HEK293 (cell line): Measurements from ENCODE around the gene VARS1.
A peak's percentile ranks its signal among the peaks of the same experiment; 100 is the strongest.

Experiments used
- CTCF ChIA-PET: fragments of 350-600 bp; formaldehyde crosslinking; extraction: SDS; loops from one replicate; lab custom pipeline; 2021; ENCODE audit warnings: antibody characterized with exemption; lab: Yijun Ruan, JAX
- POLR2A ChIA-PET: fragments of 300-600 bp; formaldehyde crosslinking; extraction: SDS; loops from one replicate; lab custom pipeline; 2020; ENCODE audit warnings: antibody characterized with exemption, inconsistent platforms; lab: Yijun Ruan, JAX
- H3K27ac ChIP-seq: fragments of 200-500 bp; sonication (Bioruptor generic); 2 replicates; pipeline ENCODE4 v1.5.1; 2014; ENCODE audit warnings: low read depth, low read length, control low read depth, inconsistent platforms; ENCODE audit errors: extremely low read depth
- H3K36me3 ChIP-seq, 2 experiments: fragments of 200-500 bp in 1 of 2; sonication (Bioruptor generic) in 1 of 2; 1 replicate in 1 of 2; 2 replicates in 1 of 2; pipeline ENCODE4 v1.5.1; 2014 to 2017; ENCODE audit warnings: inconsistent platforms in 2 of 2, low read length in 2 of 2; ENCODE audit not compliant: control insufficient read depth in 2 of 2, insufficient read depth in 1 of 2
- H3K4me1 ChIP-seq: fragments of 200-500 bp; sonication (Bioruptor generic); 2 replicates; pipeline ENCODE4 v1.5.1; 2014; ENCODE audit warnings: mild to moderate bottlenecking, low read length, inconsistent platforms; ENCODE audit not compliant: control insufficient read depth, insufficient read depth
- H3K4me3 ChIP-seq: 2 replicates; pipeline ENCODE4 v1.5.1; 2011; ENCODE audit warnings: low read depth, mild to moderate bottlenecking, control low read depth, low read length, moderate library complexity
- H3K9me3 ChIP-seq: fragments of 200-500 bp; sonication (Bioruptor generic); 2 replicates; pipeline ENCODE4 v1.5.1; 2014; ENCODE audit warnings: low read depth, low read length, inconsistent platforms; ENCODE audit not compliant: control insufficient read depth, insufficient read depth
- GFI1B ChIP-seq: fragments of 450-650 bp; formaldehyde crosslinking; IDR thresholded peaks from 2 replicates; pipeline ENCODE4 v1.5.1; 2016; ENCODE audit warnings: missing biosample characterization, missing genetic modification characterization
- GLIS2 ChIP-seq: fragments of 450-650 bp; formaldehyde crosslinking; IDR thresholded peaks from 2 replicates; pipeline ENCODE4 v1.5.1; 2016; ENCODE audit warnings: missing biosample characterization, missing genetic modification characterization
- KLF16 ChIP-seq: fragments of 450-650 bp; formaldehyde crosslinking; IDR thresholded peaks from 2 replicates; pipeline ENCODE4 v1.5.1; 2017; ENCODE audit warnings: missing biosample characterization, missing genetic modification characterization
- OSR2 ChIP-seq: fragments of 450-650 bp; formaldehyde crosslinking; IDR thresholded peaks from 2 replicates; pipeline ENCODE4 v1.5.1; 2016; ENCODE audit warnings: missing biosample characterization, missing genetic modification characterization
- SP2 ChIP-seq: fragments of 450-650 bp; formaldehyde crosslinking; IDR thresholded peaks from 2 replicates; pipeline ENCODE4 v1.5.1; 2016; ENCODE audit warnings: missing biosample characterization, missing genetic modification characterization
- ZBTB7A ChIP-seq: fragments of 450-650 bp; formaldehyde crosslinking; IDR thresholded peaks from 2 replicates; pipeline ENCODE4 v1.5.1; 2016; ENCODE audit warnings: low read depth, missing biosample characterization, missing genetic modification characterization
- ZFP37 ChIP-seq: fragments of 450-650 bp; formaldehyde crosslinking; IDR thresholded peaks from 2 replicates; pipeline ENCODE4 v1.5.1; 2016; ENCODE audit warnings: missing biosample characterization, missing genetic modification characterization
- ZNF10 ChIP-seq: fragments of 450-650 bp; formaldehyde crosslinking; IDR thresholded peaks from 2 replicates; pipeline ENCODE4 v1.5.1; 2017; ENCODE audit warnings: missing biosample characterization, missing genetic modification characterization
- ZNF138 ChIP-seq: fragments of 450-650 bp; formaldehyde crosslinking; IDR thresholded peaks from 2 replicates; pipeline ENCODE4 v1.5.1; 2016; ENCODE audit warnings: missing biosample characterization, missing genetic modification characterization, borderline replicate concordance
- ZNF184 ChIP-seq: fragments of 450-650 bp; IDR thresholded peaks from 2 replicates; pipeline ENCODE4 v1.5.1; 2018; ENCODE audit warnings: missing biosample characterization, mild to moderate bottlenecking, missing genetic modification characterization
- ZNF2 ChIP-seq: fragments of 450-650 bp; formaldehyde crosslinking; IDR thresholded peaks from 2 replicates; pipeline ENCODE4 v1.5.1; 2016; ENCODE audit warnings: missing biosample characterization, missing genetic modification characterization
- ZNF529 ChIP-seq: fragments of 450-650 bp; formaldehyde crosslinking; IDR thresholded peaks from 2 replicates; pipeline ENCODE4 v1.5.1; 2017; ENCODE audit warnings: missing genetic modification characterization, missing biosample characterization; ENCODE audit not compliant: insufficient replicate concordance
- ZNF530 ChIP-seq: fragments of 450-650 bp; formaldehyde crosslinking; IDR thresholded peaks from 2 replicates; pipeline ENCODE4 v1.5.1; 2016; ENCODE audit warnings: low read depth, missing biosample characterization, missing genetic modification characterization
- ZNF549 ChIP-seq: fragments of 450-650 bp; IDR thresholded peaks from 2 replicates; pipeline ENCODE4 v1.5.1; 2018; ENCODE audit warnings: missing biosample characterization, missing genetic modification characterization, mild to moderate bottlenecking, inconsistent platforms, moderate library complexity
- ZNF623 ChIP-seq: fragments of 450-650 bp; formaldehyde crosslinking; IDR thresholded peaks from 2 replicates; pipeline ENCODE4 v1.5.1; 2016; ENCODE audit warnings: missing biosample characterization, missing genetic modification characterization
- ZNF629 ChIP-seq: fragments of 450-650 bp; formaldehyde crosslinking; IDR thresholded peaks from 2 replicates; pipeline ENCODE4 v1.5.1; 2017; ENCODE audit warnings: missing biosample characterization, missing genetic modification characterization
- ZNF664 ChIP-seq: fragments of 450-650 bp; formaldehyde crosslinking; IDR thresholded peaks from 2 replicates; pipeline ENCODE4 v1.5.1; 2016; ENCODE audit warnings: missing biosample characterization, missing genetic modification characterization
- TF ChIP-seq, protein P1 (sequence below): fragments of 450-650 bp; formaldehyde crosslinking; IDR thresholded peaks from 2 replicates; pipeline ENCODE4 v1.5.1; 2017; ENCODE audit warnings: missing biosample characterization, missing genetic modification characterization
- TF ChIP-seq, protein P2 (sequence below): fragments of 450-650 bp; formaldehyde crosslinking; IDR thresholded peaks from 2 replicates; pipeline ENCODE4 v1.5.1; 2016; ENCODE audit warnings: missing biosample characterization, missing genetic modification characterization
- TF ChIP-seq, protein P3 (sequence below): fragments of 450-650 bp; formaldehyde crosslinking; IDR thresholded peaks from 2 replicates; pipeline ENCODE4 v1.5.1; 2016; ENCODE audit warnings: missing biosample characterization, missing genetic modification characterization
- TF ChIP-seq, protein P4 (sequence below): fragments of 450-650 bp; formaldehyde crosslinking; IDR thresholded peaks from 2 replicates; pipeline ENCODE4 v1.5.1; 2016; ENCODE audit warnings: missing biosample characterization, missing genetic modification characterization
- TF ChIP-seq, protein P5 (sequence below): fragments of 450-650 bp; formaldehyde crosslinking; IDR thresholded peaks from 2 replicates; pipeline ENCODE4 v1.5.1; 2016; ENCODE audit warnings: missing biosample characterization, missing genetic modification characterization
- TF ChIP-seq, protein P6 (sequence below): sonication (generic); formaldehyde crosslinking; IDR thresholded peaks from 2 replicates; pipeline ENCODE4 v1.8.1; 2022; ENCODE audit warnings: mild to moderate bottlenecking, moderate library complexity, missing genetic modification reagents
- TF ChIP-seq, protein P7 (sequence below): fragments of 450-650 bp; IDR thresholded peaks from 2 replicates; pipeline ENCODE4 v1.5.1; 2018; ENCODE audit warnings: missing biosample characterization, mild to moderate bottlenecking, missing genetic modification characterization

The VARS1 gene

DNA sequence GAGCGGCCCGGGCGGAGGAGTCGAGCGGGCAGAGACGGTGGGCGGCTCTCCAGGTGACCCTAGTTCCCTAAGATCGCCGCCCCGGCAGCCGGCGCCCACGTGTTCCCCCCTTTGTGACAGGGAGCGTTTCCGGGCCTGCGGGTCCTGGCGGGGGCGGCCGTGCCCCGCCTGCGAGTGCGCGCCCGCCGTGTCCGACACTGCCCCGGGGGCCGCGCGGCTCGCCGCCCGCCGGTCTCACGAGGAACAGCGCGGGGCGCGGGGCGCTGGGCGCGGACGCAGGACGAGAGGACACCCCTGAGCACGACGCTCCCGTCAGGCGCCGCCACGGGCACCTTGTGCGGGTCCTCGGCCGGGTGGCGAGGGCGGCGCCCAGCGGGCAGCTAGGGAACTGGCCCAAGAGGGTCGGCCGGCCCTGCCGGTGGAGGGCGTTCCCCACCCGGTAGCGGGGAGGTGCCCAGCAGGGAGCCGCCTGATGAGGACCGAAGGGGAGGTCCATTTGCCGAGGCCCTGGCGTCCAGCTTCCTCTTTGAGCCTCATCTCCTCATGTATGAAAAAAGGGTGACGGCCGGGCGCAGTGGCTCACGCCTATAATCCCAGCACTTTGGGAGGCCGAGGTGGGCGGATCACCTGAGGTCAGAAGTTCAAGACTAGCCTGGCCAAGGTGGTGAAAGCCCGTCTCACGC lies at the start of gene VARS1:
Gene VARS1, minus strand, starts transcription at position 137 of the 683 bp plus-strand sequence. CDS start 535 bp downstream, outside the sequence.
- Histone ChIP-seq H3K27ac (peak within 1 kb of the TSS; percentile 93), H3K4me3 (peak within 1 kb of the TSS; percentile 81), H3K4me1 (no peaks in the 10 kb centered on the region; the same call in 1 of the 2 replicates), H3K9me3 (no peaks in the 10 kb centered on the region), H3K36me3 (peaks cover 10 to 34% of the 10 kb centered on the region in 2 experiments)
- CTCF ChIA-PET, result interaction anchor here (0.6 to 4.9 kb wide), 22 partner anchors 10 to 156 kb away, joined by 3 to 55 read pairs (median 4); partner anchors contain the start of genes HSPA1B and LSM2
- POLR2A ChIA-PET, result interaction anchor here (0.6 to 5.9 kb wide), 22 partner anchors 9 to 400 kb away, joined by 3 to 138 read pairs (median 6); partner anchors contain the start of genes C6orf47, DDAH2, DDX39B and HSPA1A
- TF ChIP-seq ZNF10 (tag by site-specific recombination) (peak; percentile 94), ZNF530 (no peak), ZNF623 (tag by site-specific recombination) (no peak), SP2 (tag by site-specific recombination) (peak; percentile 93), GLIS2 (peak; percentile 92), ZNF138 (no peak), ZNF549 (tag by site-specific recombination) (no peak), ZNF629 (tag by site-specific recombination) (0 out of 2 replicates have a peak, but pooled peaks have one; percentile 22), KLF16 (tag by site-specific recombination) (peak; percentile 36; the same call in 1 of the 2 replicates), ZNF529 (no peak), ZNF2 (tag by site-specific recombination) (peak; percentile 67; the same call in 1 of the 2 replicates), ZFP37 (no peak), ZNF664 (tag by site-specific recombination) (no peak), GFI1B (no peak), ZNF184 (tag by site-specific recombination) (0 out of 2 replicates have a peak, but pooled peaks have one; percentile 26), OSR2 (tag by site-specific recombination) (peak; percentile 84), ZBTB7A (peak; percentile 57; the same call in 1 of the 2 replicates)
- TF ChIP-seq, protein P1, sequence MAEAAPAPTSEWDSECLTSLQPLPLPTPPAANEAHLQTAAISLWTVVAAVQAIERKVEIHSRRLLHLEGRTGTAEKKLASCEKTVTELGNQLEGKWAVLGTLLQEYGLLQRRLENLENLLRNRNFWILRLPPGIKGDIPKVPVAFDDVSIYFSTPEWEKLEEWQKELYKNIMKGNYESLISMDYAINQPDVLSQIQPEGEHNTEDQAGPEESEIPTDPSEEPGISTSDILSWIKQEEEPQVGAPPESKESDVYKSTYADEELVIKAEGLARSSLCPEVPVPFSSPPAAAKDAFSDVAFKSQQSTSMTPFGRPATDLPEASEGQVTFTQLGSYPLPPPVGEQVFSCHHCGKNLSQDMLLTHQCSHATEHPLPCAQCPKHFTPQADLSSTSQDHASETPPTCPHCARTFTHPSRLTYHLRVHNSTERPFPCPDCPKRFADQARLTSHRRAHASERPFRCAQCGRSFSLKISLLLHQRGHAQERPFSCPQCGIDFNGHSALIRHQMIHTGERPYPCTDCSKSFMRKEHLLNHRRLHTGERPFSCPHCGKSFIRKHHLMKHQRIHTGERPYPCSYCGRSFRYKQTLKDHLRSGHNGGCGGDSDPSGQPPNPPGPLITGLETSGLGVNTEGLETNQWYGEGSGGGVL (tag by site-specific recombination), result no peak
- TF ChIP-seq, protein P2, sequence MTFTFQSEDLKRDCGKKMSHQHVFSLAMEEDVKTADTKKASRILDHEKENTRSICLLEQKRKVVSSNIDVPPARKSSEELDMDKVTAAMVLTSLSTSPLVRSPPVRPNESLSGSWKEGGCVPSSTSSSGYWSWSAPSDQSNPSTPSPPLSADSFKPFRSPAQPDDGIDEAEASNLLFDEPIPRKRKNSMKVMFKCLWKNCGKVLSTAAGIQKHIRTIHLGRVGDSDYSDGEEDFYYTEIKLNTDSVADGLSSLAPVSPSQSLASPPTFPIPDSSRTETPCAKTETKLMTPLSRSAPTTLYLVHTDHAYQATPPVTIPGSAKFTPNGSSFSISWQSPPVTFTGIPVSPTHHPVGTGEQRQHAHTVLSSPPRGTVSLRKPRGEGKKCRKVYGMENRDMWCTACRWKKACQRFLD (tag by site-specific recombination), result peak; percentile 96
- TF ChIP-seq, protein P3, sequence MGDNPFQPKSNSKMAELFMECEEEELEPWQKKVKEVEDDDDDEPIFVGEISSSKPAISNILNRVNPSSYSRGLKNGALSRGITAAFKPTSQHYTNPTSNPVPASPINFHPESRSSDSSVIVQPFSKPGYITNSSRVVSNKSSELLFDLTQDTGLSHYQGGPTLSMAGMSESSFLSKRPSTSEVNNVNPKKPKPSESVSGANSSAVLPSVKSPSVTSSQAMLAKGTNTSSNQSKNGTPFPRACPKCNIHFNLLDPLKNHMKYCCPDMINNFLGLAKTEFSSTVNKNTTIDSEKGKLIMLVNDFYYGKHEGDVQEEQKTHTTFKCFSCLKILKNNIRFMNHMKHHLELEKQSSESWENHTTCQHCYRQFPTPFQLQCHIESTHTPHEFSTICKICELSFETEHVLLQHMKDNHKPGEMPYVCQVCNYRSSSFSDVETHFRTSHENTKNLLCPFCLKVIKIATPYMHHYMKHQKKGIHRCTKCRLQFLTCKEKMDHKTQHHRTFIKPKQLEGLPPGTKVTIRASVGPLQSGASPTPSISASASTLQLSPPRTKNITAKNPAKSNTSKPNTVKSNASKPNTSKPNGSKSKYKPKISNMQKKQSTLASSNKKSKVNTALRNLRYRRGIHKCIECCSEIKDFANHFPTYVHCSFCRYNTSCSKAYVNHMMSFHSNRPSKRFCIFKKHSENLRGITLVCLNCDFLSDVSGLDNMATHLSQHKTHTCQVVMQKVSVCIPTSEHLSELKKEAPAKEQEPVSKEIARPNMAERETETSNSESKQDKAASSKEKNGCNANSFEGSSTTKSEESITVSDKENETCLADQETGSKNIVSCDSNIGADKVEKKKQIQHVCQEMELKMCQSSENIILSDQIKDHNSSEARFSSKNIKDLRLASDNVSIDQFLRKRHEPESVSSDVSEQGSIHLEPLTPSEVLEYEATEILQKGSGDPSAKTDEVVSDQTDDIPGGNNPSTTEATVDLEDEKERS (tag by site-specific recombination), result no peak
- TF ChIP-seq, protein P4, sequence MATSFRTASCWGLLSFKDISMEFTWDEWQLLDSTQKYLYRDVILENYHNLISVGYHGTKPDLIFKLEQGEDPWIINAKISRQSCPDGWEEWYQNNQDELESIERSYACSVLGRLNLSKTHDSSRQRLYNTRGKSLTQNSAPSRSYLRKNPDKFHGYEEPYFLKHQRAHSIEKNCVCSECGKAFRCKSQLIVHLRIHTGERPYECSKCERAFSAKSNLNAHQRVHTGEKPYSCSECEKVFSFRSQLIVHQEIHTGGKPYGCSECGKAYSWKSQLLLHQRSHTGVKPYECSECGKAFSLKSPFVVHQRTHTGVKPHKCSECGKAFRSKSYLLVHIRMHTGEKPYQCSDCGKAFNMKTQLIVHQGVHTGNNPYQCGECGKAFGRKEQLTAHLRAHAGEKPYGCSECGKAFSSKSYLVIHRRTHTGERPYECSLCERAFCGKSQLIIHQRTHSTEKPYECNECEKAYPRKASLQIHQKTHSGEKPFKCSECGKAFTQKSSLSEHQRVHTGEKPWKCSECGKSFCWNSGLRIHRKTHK, result no peak
- TF ChIP-seq, protein P5, sequence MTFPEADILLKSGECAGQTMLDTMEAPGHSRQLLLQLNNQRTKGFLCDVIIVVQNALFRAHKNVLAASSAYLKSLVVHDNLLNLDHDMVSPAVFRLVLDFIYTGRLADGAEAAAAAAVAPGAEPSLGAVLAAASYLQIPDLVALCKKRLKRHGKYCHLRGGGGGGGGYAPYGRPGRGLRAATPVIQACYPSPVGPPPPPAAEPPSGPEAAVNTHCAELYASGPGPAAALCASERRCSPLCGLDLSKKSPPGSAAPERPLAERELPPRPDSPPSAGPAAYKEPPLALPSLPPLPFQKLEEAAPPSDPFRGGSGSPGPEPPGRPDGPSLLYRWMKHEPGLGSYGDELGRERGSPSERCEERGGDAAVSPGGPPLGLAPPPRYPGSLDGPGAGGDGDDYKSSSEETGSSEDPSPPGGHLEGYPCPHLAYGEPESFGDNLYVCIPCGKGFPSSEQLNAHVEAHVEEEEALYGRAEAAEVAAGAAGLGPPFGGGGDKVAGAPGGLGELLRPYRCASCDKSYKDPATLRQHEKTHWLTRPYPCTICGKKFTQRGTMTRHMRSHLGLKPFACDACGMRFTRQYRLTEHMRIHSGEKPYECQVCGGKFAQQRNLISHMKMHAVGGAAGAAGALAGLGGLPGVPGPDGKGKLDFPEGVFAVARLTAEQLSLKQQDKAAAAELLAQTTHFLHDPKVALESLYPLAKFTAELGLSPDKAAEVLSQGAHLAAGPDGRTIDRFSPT, result peak; percentile 99
- TF ChIP-seq, protein P6, sequence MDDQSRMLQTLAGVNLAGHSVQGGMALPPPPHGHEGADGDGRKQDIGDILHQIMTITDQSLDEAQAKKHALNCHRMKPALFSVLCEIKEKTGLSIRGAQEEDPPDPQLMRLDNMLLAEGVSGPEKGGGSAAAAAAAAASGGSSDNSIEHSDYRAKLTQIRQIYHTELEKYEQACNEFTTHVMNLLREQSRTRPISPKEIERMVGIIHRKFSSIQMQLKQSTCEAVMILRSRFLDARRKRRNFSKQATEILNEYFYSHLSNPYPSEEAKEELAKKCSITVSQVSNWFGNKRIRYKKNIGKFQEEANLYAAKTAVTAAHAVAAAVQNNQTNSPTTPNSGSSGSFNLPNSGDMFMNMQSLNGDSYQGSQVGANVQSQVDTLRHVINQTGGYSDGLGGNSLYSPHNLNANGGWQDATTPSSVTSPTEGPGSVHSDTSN, result peak; percentile 82
- TF ChIP-seq, protein P7, sequence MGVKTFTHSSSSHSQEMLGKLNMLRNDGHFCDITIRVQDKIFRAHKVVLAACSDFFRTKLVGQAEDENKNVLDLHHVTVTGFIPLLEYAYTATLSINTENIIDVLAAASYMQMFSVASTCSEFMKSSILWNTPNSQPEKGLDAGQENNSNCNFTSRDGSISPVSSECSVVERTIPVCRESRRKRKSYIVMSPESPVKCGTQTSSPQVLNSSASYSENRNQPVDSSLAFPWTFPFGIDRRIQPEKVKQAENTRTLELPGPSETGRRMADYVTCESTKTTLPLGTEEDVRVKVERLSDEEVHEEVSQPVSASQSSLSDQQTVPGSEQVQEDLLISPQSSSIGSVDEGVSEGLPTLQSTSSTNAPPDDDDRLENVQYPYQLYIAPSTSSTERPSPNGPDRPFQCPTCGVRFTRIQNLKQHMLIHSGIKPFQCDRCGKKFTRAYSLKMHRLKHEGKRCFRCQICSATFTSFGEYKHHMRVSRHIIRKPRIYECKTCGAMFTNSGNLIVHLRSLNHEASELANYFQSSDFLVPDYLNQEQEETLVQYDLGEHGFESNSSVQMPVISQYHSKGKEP (tag by site-specific recombination), result peak; percentile 60
